B cell (primary cell): ENCODE data around the gene VSIG10L2. TPM values are rescaled to one million over a fixed set of nuclear protein-coding genes. Genes with fewer than 3 reads are reported as not detected.

ENCODE experiments used
- ATAC-seq: fragments of 200-7000 bp; cut with Tn5 transposase; one replicate; pipeline ENCODE4 v1.10.0; 2021; ENCODE audit warnings: low read depth, mild to moderate bottlenecking, moderate number of reproducible peaks, moderate library complexity
- CTCF ChIA-PET: fragments of 350-600 bp; sonication (Branson Sonifier 250); formaldehyde crosslinking; loops from one replicate; lab custom pipeline; 2021; ENCODE audit warnings: antibody characterized with exemption, inconsistent platforms; lab: Charles Lee
- POLR2A ChIA-PET: fragments of 350-600 bp; sonication (Branson Sonifier 250); formaldehyde crosslinking; loops from one replicate; lab custom pipeline; 2021; ENCODE audit warnings: antibody characterized with exemption; lab: Charles Lee
- DNase-seq: peaks from one replicate; pipeline ENCODE4 v3.0.0; 2013
- H2AFZ ChIP-seq: 2 replicates; pipeline ENCODE4 v1.6.1; 2012; ENCODE audit warnings: mild to moderate bottlenecking, low read depth, low read length; ENCODE audit not compliant: insufficient read depth, poor library complexity, severe bottlenecking
- H3K27ac ChIP-seq, 2 donors: 1 replicate in 1 of 2; 2 replicates in 1 of 2; pipeline ENCODE4 v1.5.1; 2012 to 2013; ENCODE audit warnings: low read length in 2 of 2, mild to moderate bottlenecking in 2 of 2, moderate library complexity in 1 of 2
- H3K27me3 ChIP-seq, 4 experiments: fragments of 200-600 bp in 1 of 4; sonication (generic) in 1 of 4; replicated peaks in 1 of 4; 1 replicate in 2 of 4; 2 replicates in 2 of 4; pipeline versions ENCODE4 v1.6.1 to v1.7.0; 2013 to 2016; ENCODE audit warnings: low read length in 3 of 4, mild to moderate bottlenecking in 2 of 4, mixed read lengths in 1 of 4, moderate library complexity in 1 of 4; ENCODE audit not compliant: insufficient read depth in 4 of 4, control insufficient read depth in 3 of 4; ENCODE audit errors: control extremely low read depth in 1 of 4
- H3K36me3 ChIP-seq, 2 experiments: replicated peaks in 1 of 2; 1 replicate in 1 of 2; 2 replicates in 1 of 2; pipeline versions ENCODE4 v1.6.1 to v1.7.1; 2013; ENCODE audit warnings: low read length in 1 of 2; ENCODE audit not compliant: insufficient read depth in 2 of 2, control insufficient read depth in 1 of 2; ENCODE audit errors: control extremely low read depth in 1 of 2, extremely low read depth in 1 of 2
- H3K4me1 ChIP-seq, 2 donors: fragments of 200-600 bp in 1 of 2; sonication (generic) in 1 of 2; 1 replicate in 1 of 2; 2 replicates in 1 of 2; pipeline versions ENCODE4 v1.5.1 to v1.6.1; 2013 to 2017; ENCODE audit warnings: low read length in 2 of 2; ENCODE audit not compliant: control insufficient read depth in 2 of 2, insufficient read depth in 2 of 2
- H3K4me2 ChIP-seq: replicated peaks from 2 replicates; pipeline ENCODE3; 2012; ENCODE audit warnings: mild to moderate bottlenecking, low read depth, low read length; ENCODE audit not compliant: poor library complexity, severe bottlenecking
- H3K4me3 ChIP-seq, 5 experiments: fragments of 200-600 bp in 1 of 5; sonication (generic) in 1 of 5; 1 replicate in 3 of 5; 2 replicates in 2 of 5; pipeline versions ENCODE4 v1.5.1 to v1.7.0; 2011 to 2016; ENCODE audit warnings: low read length in 4 of 5, mild to moderate bottlenecking in 4 of 5, low read depth in 2 of 5, control low read depth in 1 of 5, moderate library complexity in 1 of 5; ENCODE audit not compliant: insufficient read depth in 1 of 5; ENCODE audit errors: control extremely low read depth in 1 of 5, extremely low read depth in 1 of 5
- H3K79me2 ChIP-seq: fragments of 200-600 bp; sonication (generic); one replicate; pipeline ENCODE4 v1.6.0; 2016; ENCODE audit warnings: low read length; ENCODE audit not compliant: control insufficient read depth, insufficient read depth
- H3K9ac ChIP-seq: fragments of 200-600 bp; sonication (generic); 2 replicates; pipeline ENCODE4 v1.6.1; 2017; ENCODE audit warnings: mild to moderate bottlenecking, low read length, moderate library complexity
- H3K9me3 ChIP-seq, 3 donors: one replicate each; pipeline versions ENCODE4 v1.6.1 to v1.7.1; 2013; ENCODE audit warnings: low read length in 2 of 3; ENCODE audit not compliant: control insufficient read depth in 2 of 3, insufficient read depth in 1 of 3; ENCODE audit errors: control extremely low read depth in 1 of 3
- H4K20me1 ChIP-seq: 2 replicates; pipeline ENCODE4 v1.6.0; 2012; ENCODE audit warnings: mild to moderate bottlenecking, low read length; ENCODE audit not compliant: insufficient read depth, control insufficient read depth, poor library complexity, severe bottlenecking
- H3K27ac Mint-ChIP-seq: one replicate; pipeline ENCODE4 v1.8.0; 2021; ENCODE audit warnings: mixed read lengths
- H3K27me3 Mint-ChIP-seq: one replicate; pipeline ENCODE4 v1.8.0; 2021; ENCODE audit warnings: mixed read lengths
- H3K4me1 Mint-ChIP-seq: one replicate; pipeline ENCODE4 v1.8.0; 2021; ENCODE audit warnings: mixed read lengths
- H3K4me3 Mint-ChIP-seq: one replicate; pipeline ENCODE4 v1.8.0; 2021; ENCODE audit warnings: mixed read lengths
- H3K9me3 Mint-ChIP-seq: one replicate; pipeline ENCODE4 v1.8.0; 2022; ENCODE audit warnings: mixed read lengths; ENCODE audit not compliant: insufficient read depth
- EZH2 ChIP-seq: IDR thresholded peaks from 2 replicates; pipeline ENCODE4 v1.6.1; 2012; ENCODE audit warnings: borderline replicate concordance, low read depth, mild to moderate bottlenecking, moderate library complexity, low read length; ENCODE audit not compliant: insufficient read depth, poor library complexity, severe bottlenecking
- WGBS: methylation state at CpG from one replicate; pipeline ENCODE4 v1.1.5; 2013; ENCODE audit warnings: missing lambda C conversion rate; ENCODE audit not compliant: insufficient coverage; 5-methylcytosine and 5-hydroxymethylcytosine counted together
- intact Hi-C: fragments of 100-400 bp; cut with micrococcal nuclease; formaldehyde crosslinking; loops from one replicate; pipeline ENCODE4 v1.10.0; 2022
- polyA plus RNA-seq: library from polyadenylated mRNA; depleted of rRNA; stranded (reverse); fragments of >200 nt; gene quantifications from 2 replicates; pipeline ENCODE4 v1.2.3, GENCODE V29; 2012
- total RNA-seq, 2 donors: library from RNA; stranded (reverse); fragments of 120-200 nt in 1 of 2; gene quantifications; 1 replicate in 1 of 2; 2 replicates in 1 of 2; pipeline versions ENCODE4 v1.2.3 to v1.2.4, GENCODE V29; 2013 to 2022
- TF ChIP-seq, protein P1 (sequence below): fragments of 200-600 bp; IDR thresholded peaks from one replicate; pipeline ENCODE4 v1.8.0; 2022; ENCODE audit warnings: antibody characterized with exemption, mild to moderate bottlenecking

Gene VSIG10L2
- total and polyA plus RNA-seq, 2 donors (not counting 1 experiment from before 2014, with no cell fraction given), result not detected

DNA sequence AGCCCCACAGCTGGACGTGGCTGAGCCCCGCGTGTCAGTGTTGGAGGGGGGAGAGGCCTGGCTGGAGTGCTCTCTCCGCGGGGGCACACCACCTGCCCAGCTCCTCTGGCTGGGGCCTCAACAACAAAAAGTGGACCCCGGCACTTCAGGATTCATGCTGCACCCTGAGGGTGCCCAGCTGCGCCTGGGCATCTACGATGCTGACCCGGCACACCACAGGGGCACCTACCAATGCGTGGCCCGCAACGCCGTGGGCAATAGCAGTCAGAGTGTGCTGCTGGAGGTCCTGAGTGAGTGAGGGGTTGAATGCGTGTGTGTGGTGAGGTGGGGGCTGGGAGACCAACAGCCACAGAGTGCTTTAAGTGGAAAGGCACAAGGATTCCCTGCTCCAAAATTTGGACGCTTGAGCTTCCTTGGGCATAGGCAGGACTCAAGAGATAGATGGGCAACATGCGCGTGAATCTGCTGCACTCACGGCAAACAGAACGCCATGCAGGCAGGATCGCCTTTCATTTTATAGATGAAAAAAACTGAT, 7.6 kb downstream of the VSIG10L2 start:
- Histone ChIP-seq H3K4me2 (no peak overlapping the region), H3K79me2 (no peaks in the 10 kb centered on the region), H3K36me3 (no peaks in the 10 kb centered on the region), H3K9ac (no peak overlapping the region), H2AFZ (no peak overlapping the region), H3K4me1 (no peaks in the 10 kb centered on the region), H3K27ac (no peak overlapping the region), H3K4me3 (no peak overlapping the region), H3K27me3 (no peaks in the 10 kb centered on the region), H4K20me1 (no peaks in the 10 kb centered on the region), H3K9me3 (no peaks in the 10 kb centered on the region)
- intact Hi-C loops, result no loop called here
- POLR2A ChIA-PET, result no interaction called here
- H3K4me1 Mint-ChIP-seq, result no peaks in the 10 kb centered on the region
- ATAC-seq (no peak), DNase-seq (no peak)
- TF ChIP-seq EZH2, result no peak
- TF ChIP-seq, protein P1, sequence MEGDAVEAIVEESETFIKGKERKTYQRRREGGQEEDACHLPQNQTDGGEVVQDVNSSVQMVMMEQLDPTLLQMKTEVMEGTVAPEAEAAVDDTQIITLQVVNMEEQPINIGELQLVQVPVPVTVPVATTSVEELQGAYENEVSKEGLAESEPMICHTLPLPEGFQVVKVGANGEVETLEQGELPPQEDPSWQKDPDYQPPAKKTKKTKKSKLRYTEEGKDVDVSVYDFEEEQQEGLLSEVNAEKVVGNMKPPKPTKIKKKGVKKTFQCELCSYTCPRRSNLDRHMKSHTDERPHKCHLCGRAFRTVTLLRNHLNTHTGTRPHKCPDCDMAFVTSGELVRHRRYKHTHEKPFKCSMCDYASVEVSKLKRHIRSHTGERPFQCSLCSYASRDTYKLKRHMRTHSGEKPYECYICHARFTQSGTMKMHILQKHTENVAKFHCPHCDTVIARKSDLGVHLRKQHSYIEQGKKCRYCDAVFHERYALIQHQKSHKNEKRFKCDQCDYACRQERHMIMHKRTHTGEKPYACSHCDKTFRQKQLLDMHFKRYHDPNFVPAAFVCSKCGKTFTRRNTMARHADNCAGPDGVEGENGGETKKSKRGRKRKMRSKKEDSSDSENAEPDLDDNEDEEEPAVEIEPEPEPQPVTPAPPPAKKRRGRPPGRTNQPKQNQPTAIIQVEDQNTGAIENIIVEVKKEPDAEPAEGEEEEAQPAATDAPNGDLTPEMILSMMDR, result no peak
- 85% methylated on average over 19 of the region's 20 CpGs for WGBS
- H3K27me3 Mint-ChIP-seq, result peaks cover 3% of the 10 kb centered on the region
- CTCF ChIA-PET, result no interaction called here
- H3K4me3 Mint-ChIP-seq, result no peak overlapping the region
- no peak overlapping the region for H3K27ac Mint-ChIP-seq
- H3K9me3 Mint-ChIP-seq, result no peaks in the 10 kb centered on the region

DNA sequence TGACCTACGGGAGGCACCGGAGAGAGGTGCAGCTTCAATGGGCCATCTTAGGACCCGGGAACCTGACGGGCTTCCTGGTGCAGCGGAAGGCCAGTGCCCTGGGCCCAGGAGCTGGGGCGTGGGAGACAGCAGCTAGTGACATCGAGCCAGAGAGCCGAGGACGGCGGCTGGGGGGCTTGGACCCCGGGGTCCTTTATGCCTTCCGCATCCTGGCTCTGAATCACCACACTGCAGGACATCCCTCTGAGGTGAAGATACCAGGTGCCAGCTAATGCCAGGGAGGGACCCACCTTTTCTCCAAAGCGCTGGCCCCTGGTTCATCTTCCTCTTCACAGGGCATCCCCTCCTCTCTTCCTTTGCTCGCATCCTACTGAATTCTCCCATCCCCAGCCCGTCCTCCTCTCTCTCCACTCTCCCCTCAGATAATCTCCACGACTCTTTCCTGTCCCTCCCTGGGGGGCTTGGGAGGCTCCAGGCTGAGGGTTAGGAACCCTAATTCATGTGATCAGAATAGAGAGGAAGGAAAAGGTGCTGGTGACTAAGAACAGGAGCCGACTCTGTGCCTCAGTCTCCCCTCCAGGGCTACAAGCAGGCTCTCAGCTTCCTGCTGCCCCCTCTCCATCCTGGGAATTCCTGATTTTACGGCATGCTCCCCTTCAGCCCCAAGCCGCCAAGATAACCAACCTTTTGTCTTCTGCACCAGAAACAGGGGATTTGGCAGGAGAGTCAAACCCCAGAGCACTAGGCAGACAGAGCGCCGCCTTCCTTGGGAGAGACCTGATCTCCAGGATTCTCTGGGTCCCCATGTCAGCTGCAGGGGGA, 8.5 kb downstream of the VSIG10L2 start:
- TF ChIP-seq, protein P1, result no peak
- no peak for TF ChIP-seq EZH2
- ATAC-seq, result no peak
- intact Hi-C loops, result no loop called here
- Histone ChIP-seq H3K4me3 (no peak overlapping the region), H3K4me1 (no peaks in the 10 kb centered on the region), H3K36me3 (no peaks in the 10 kb centered on the region), H3K27ac (no peak overlapping the region), H3K79me2 (no peaks in the 10 kb centered on the region), H3K4me2 (no peak overlapping the region), H2AFZ (no peak overlapping the region), H3K9me3 (no peaks in the 10 kb centered on the region), H3K27me3 (no peaks in the 10 kb centered on the region), H3K9ac (no peak overlapping the region), H4K20me1 (no peaks in the 10 kb centered on the region)
- no peak for DNase-seq
- no peaks in the 10 kb centered on the region for H3K9me3 Mint-ChIP-seq
- no peaks in the 10 kb centered on the region for H3K4me1 Mint-ChIP-seq
- peaks cover 3% of the 10 kb centered on the region for H3K27me3 Mint-ChIP-seq
- H3K4me3 Mint-ChIP-seq, result no peak overlapping the region
- no peak overlapping the region for H3K27ac Mint-ChIP-seq
- ChIA-PET CTCF (no interaction called here), POLR2A (no interaction called here)
- 93% methylated on average over 17 of the region's 21 CpGs for WGBS
